SK-N-SH (cell line): ENCODE results near the gene PSMD1. TPM values are rescaled to one million over a fixed set of nuclear protein-coding genes. Genes with fewer than 3 reads are reported as not detected.

Experiments used
- CTCF ChIA-PET: fragments of 300-600, 350-600 bp; formaldehyde crosslinking; extraction: SDS; loops from one replicate; lab custom pipeline; 2021; lab: Yijun Ruan, JAX
- POLR2A ChIA-PET: fragments of 350-600 bp; sonication (Branson Sonifier 250); formaldehyde crosslinking; extraction: SDS; loops from one replicate; lab custom pipeline; 2020; ENCODE audit warnings: antibody characterized with exemption, inconsistent platforms; lab: Yijun Ruan, JAX
- DNase-seq: peaks from one replicate; pipeline ENCODE4 v3.0.0; 2012
- H2AFZ ChIP-seq: fragments of 200-600 bp; sonication (generic); 2 replicates; pipeline ENCODE4 v1.8.1; 2016; ENCODE audit warnings: antibody characterized with exemption, mild to moderate bottlenecking, low read depth
- H3F3A ChIP-seq: fragments of 200-600 bp; sonication (generic); replicated peaks from 2 replicates; pipeline ENCODE3; 2016; ENCODE audit warnings: antibody characterized with exemption, mild to moderate bottlenecking; ENCODE audit not compliant: insufficient read depth
- H3K27ac ChIP-seq, 2 experiments: fragments of 200-500 bp in 1 of 2; fragments of 200-600 bp in 1 of 2; sonication (Bioruptor generic) in 1 of 2; sonication (generic), shearing (Covaris generic) in 1 of 2; 2 replicates each; pipeline versions ENCODE4 v1.5.1 to v1.6.1; 2014 to 2016; ENCODE audit warnings: low read depth in 2 of 2, inconsistent platforms in 1 of 2, low read length in 1 of 2, mild to moderate bottlenecking in 1 of 2, mixed read lengths in 1 of 2
- H3K27me3 ChIP-seq: fragments of 200-600 bp; sonication (generic), shearing (Covaris generic); 2 replicates; pipeline ENCODE4 v1.6.1; 2016; ENCODE audit warnings: mixed run types; ENCODE audit not compliant: insufficient read depth
- H3K36me3 ChIP-seq, 2 experiments: fragments of 200-500 bp in 1 of 2; fragments of 200-600 bp in 1 of 2; sonication (Bioruptor generic) in 1 of 2; sonication (generic) in 1 of 2; replicated peaks in 1 of 2; 2 replicates each; pipeline versions ENCODE3 to v1.5.1; 2014 to 2016; ENCODE audit warnings: low read length in 1 of 2, mild to moderate bottlenecking in 1 of 2; ENCODE audit not compliant: insufficient read depth in 2 of 2, control insufficient read depth in 1 of 2
- H3K4me1 ChIP-seq, 2 experiments: fragments of 200-500 bp in 1 of 2; fragments of 200-600 bp in 1 of 2; sonication (Bioruptor generic) in 1 of 2; sonication (generic), shearing (Covaris generic) in 1 of 2; 2 replicates each; pipeline versions ENCODE4 v1.5.1 to v1.6.1; 2014 to 2016; ENCODE audit warnings: low read depth in 1 of 2, low read length in 1 of 2, mixed run types in 1 of 2; ENCODE audit not compliant: insufficient read depth in 2 of 2, control insufficient read depth in 1 of 2
- H3K4me2 ChIP-seq: fragments of 200-600 bp; sonication (generic), shearing (Covaris generic); 2 replicates; pipeline ENCODE4 v1.6.1; 2017; ENCODE audit warnings: mixed run types
- H3K4me3 ChIP-seq, 2 experiments: fragments of 200-500 bp in 1 of 2; fragments of 200-600 bp in 1 of 2; sonication (Bioruptor generic) in 1 of 2; sonication (generic), shearing (Covaris generic) in 1 of 2; 2 replicates each; pipeline versions ENCODE4 v1.5.1 to v1.8.1; 2014 to 2016; ENCODE audit warnings: low read depth in 2 of 2, inconsistent platforms in 1 of 2, low read length in 1 of 2, mild to moderate bottlenecking in 1 of 2, mixed read lengths in 1 of 2, moderate library complexity in 1 of 2
- H3K79me2 ChIP-seq: fragments of 200-600 bp; sonication (generic); 2 replicates; pipeline ENCODE4 v1.8.1; 2017; ENCODE audit warnings: mild to moderate bottlenecking; ENCODE audit not compliant: insufficient read depth
- H3K9ac ChIP-seq: fragments of 200-600 bp; sonication (generic); 2 replicates; pipeline ENCODE4 v1.6.1; 2017; ENCODE audit warnings: mixed run types
- H3K9me2 ChIP-seq: fragments of 200-600 bp; sonication (generic); 2 replicates; pipeline ENCODE4 v1.6.1; 2017; ENCODE audit warnings: mixed run types
- H3K9me3 ChIP-seq: fragments of 200-600 bp; sonication (generic); 2 replicates; pipeline ENCODE4 v1.6.1; 2017; ENCODE audit warnings: mixed run types, mild to moderate bottlenecking, moderate library complexity
- H4K20me1 ChIP-seq: fragments of 200-600 bp; sonication (generic); 2 replicates; pipeline ENCODE4 v1.6.1; 2017; ENCODE audit warnings: mild to moderate bottlenecking, mixed run types; ENCODE audit not compliant: insufficient read depth
- CHD2 ChIP-seq: fragments of 150-350 bp; IDR thresholded peaks from 2 replicates; pipeline ENCODE4 v1.6.1; 2018; ENCODE audit warnings: low read length; ENCODE audit not compliant: partially characterized antibody
- EZH2phosphoT487 ChIP-seq: fragments of 200-600 bp; sonication (generic); IDR thresholded peaks from 2 replicates; pipeline ENCODE4 v1.6.1; 2017; ENCODE audit warnings: low read depth, mixed run types, mild to moderate bottlenecking, antibody characterized with exemption, moderate library complexity, borderline replicate concordance
- FOXJ3 ChIP-seq: sonication (generic); formaldehyde crosslinking; IDR thresholded peaks from 2 replicates; pipeline ENCODE4 v1.5.1; 2020; ENCODE audit warnings: mild to moderate bottlenecking, missing genetic modification reagents
- GABPA ChIP-seq: IDR thresholded peaks from 2 replicates; pipeline ENCODE4 v1.4.0; 2012; ENCODE audit warnings: low read depth, mild to moderate bottlenecking
- JUND ChIP-seq: IDR thresholded peaks from 2 replicates; pipeline ENCODE4 v1.4.0; 2012
- MXI1 ChIP-seq: IDR thresholded peaks from 2 replicates; pipeline ENCODE4 v1.6.1; 2012; ENCODE audit warnings: mild to moderate bottlenecking, low read depth, low read length, improper control_type of control experiment
- NFIC ChIP-seq: IDR thresholded peaks from 2 replicates; pipeline ENCODE4 v1.4.0; 2012; ENCODE audit warnings: borderline replicate concordance
- NRF1 ChIP-seq: IDR thresholded peaks from 2 replicates; pipeline ENCODE4 v1.6.1; 2012; ENCODE audit warnings: low read depth, mild to moderate bottlenecking, low read length
- RAD21 ChIP-seq: IDR thresholded peaks from 2 replicates; pipeline ENCODE4 v1.6.1; 2012; ENCODE audit warnings: mild to moderate bottlenecking, low read length
- RCOR1 ChIP-seq: fragments of 150-350 bp; IDR thresholded peaks from 2 replicates; pipeline ENCODE4 v1.6.1; 2017; ENCODE audit warnings: antibody characterized with exemption, low read length
- RFX5 ChIP-seq: IDR thresholded peaks from 2 replicates; pipeline ENCODE4 v1.6.1; 2012; ENCODE audit warnings: mild to moderate bottlenecking, improper control_type of control experiment, low read length
- RXRA ChIP-seq: IDR thresholded peaks from 2 replicates; pipeline ENCODE4 v1.4.0; 2012; ENCODE audit warnings: low read depth, mild to moderate bottlenecking, borderline replicate concordance
- WGBS: methylation state at CpG from one replicate; pipeline ENCODE4 v1.1.6; 2017; ENCODE audit warnings: low lambda C conversion rate; 5-methylcytosine and 5-hydroxymethylcytosine counted together
- polyA plus RNA-seq, 3 experiments: library from polyadenylated mRNA; depleted of rRNA; stranded (reverse); fragments of >200 nt; gene quantifications; 2 replicates each; pipeline ENCODE4 v1.2.3, GENCODE V29; 2012
- TF ChIP-seq, protein P1 (sequence below): IDR thresholded peaks from 2 replicates; pipeline ENCODE4 v1.4.0; 2012; ENCODE audit warnings: low read depth, borderline replicate concordance
- TF ChIP-seq, protein P2 (sequence below): fragments of 150-350 bp; IDR thresholded peaks from 2 replicates; pipeline ENCODE4 v1.6.1; 2017; ENCODE audit warnings: antibody characterized with exemption, low read length, low read depth, borderline replicate concordance
- TF ChIP-seq, protein P3 (sequence below): fragments of 200-600 bp; sonication (generic); IDR thresholded peaks from 2 replicates; pipeline ENCODE4 v1.6.1; 2017; ENCODE audit warnings: antibody characterized with exemption, mild to moderate bottlenecking, moderate library complexity

PSMD1 gene
- polyA plus RNA-seq, 1 of the 3 experiments (the other 2 are of a cell fraction), result 92.3 TPM

DNA sequence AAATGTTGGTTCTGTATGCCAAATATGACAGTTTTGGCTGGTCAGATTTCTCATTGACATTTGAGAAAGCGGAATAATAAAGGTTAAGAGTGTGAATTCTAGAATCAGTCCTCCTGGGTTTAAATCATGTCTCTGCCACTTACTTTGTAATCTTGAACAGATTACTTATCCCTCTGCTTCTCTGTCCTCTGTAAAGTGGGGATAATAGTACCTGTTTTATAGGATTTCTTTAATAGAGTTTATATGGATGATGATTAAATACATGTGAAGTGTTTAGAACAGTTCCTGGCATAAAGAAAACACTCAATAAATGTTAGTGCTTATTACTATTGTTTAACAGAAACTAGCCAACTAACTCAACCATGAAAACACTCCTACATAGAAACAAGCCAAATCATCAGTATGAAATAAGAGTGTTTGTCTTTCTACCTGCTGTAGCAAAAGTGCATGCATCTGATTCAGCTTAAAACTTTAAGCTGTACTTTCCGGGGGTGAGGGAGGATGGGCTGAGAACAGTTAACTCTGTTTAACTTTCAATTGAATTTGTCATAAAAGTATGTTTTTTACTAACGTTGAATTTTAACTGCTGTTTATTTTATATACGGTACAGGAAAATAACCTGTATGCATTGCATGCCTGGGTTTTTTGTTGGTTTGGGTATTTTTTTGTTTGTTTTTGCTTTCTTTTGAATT is 61.4 kb downstream of the PSMD1 start:
- peaks cover 4 to 8% of the 10 kb centered on the region in 2 experiments; a peak in 2 of 4 replicates for H3K4me1 ChIP-seq
- TF ChIP-seq RFX5, result no peak
- TF ChIP-seq, protein P1, sequence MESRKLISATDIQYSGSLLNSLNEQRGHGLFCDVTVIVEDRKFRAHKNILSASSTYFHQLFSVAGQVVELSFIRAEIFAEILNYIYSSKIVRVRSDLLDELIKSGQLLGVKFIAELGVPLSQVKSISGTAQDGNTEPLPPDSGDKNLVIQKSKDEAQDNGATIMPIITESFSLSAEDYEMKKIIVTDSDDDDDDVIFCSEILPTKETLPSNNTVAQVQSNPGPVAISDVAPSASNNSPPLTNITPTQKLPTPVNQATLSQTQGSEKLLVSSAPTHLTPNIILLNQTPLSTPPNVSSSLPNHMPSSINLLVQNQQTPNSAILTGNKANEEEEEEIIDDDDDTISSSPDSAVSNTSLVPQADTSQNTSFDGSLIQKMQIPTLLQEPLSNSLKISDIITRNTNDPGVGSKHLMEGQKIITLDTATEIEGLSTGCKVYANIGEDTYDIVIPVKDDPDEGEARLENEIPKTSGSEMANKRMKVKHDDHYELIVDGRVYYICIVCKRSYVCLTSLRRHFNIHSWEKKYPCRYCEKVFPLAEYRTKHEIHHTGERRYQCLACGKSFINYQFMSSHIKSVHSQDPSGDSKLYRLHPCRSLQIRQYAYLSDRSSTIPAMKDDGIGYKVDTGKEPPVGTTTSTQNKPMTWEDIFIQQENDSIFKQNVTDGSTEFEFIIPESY, result no peak
- TF ChIP-seq NRF1, result no peak
- TF ChIP-seq, protein P2, sequence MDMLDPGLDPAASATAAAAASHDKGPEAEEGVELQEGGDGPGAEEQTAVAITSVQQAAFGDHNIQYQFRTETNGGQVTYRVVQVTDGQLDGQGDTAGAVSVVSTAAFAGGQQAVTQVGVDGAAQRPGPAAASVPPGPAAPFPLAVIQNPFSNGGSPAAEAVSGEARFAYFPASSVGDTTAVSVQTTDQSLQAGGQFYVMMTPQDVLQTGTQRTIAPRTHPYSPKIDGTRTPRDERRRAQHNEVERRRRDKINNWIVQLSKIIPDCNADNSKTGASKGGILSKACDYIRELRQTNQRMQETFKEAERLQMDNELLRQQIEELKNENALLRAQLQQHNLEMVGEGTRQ, result no peak
- TF ChIP-seq, protein P3, sequence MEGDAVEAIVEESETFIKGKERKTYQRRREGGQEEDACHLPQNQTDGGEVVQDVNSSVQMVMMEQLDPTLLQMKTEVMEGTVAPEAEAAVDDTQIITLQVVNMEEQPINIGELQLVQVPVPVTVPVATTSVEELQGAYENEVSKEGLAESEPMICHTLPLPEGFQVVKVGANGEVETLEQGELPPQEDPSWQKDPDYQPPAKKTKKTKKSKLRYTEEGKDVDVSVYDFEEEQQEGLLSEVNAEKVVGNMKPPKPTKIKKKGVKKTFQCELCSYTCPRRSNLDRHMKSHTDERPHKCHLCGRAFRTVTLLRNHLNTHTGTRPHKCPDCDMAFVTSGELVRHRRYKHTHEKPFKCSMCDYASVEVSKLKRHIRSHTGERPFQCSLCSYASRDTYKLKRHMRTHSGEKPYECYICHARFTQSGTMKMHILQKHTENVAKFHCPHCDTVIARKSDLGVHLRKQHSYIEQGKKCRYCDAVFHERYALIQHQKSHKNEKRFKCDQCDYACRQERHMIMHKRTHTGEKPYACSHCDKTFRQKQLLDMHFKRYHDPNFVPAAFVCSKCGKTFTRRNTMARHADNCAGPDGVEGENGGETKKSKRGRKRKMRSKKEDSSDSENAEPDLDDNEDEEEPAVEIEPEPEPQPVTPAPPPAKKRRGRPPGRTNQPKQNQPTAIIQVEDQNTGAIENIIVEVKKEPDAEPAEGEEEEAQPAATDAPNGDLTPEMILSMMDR, result no peak
- no peak for TF ChIP-seq RXRA
- TF ChIP-seq GABPA, result no peak
- TF ChIP-seq EZH2phosphoT487, result no peak
- TF ChIP-seq RCOR1, result no peak
- no peak for TF ChIP-seq JUND
- no peak for TF ChIP-seq CHD2
- TF ChIP-seq, all 33 proteins: peak for 0
- no peaks in the 10 kb centered on the region for H3K9me2 ChIP-seq
- no peaks in the 10 kb centered on the region for H3K27me3 ChIP-seq
- H3K4me3 ChIP-seq, result no peak overlapping the region
- ChIA-PET CTCF (no interaction called here), POLR2A (no interaction called here)
- H3K9me3 ChIP-seq, result no peaks in the 10 kb centered on the region
- WGBS, result 70% methylated on average over 4 of the region's 4 CpGs
- H3K79me2 ChIP-seq, result peaks cover 25% of the 10 kb centered on the region
- H2AFZ ChIP-seq, result no peak overlapping the region
- H3K9ac ChIP-seq, result no peak overlapping the region
- peaks cover 13 to 28% of the 10 kb centered on the region in 2 experiments for H3K36me3 ChIP-seq
- no peak overlapping the region for H3K27ac ChIP-seq
- peaks cover 13% of the 10 kb centered on the region for H3F3A ChIP-seq
- no peak for DNase-seq
- H4K20me1 ChIP-seq, result no peaks in the 10 kb centered on the region
- H3K4me2 ChIP-seq, result no peak overlapping the region

- WGBS, result 75% methylated on average over 2 of the region's 2 CpGs
- CTCF ChIA-PET, result interaction anchor here (0.9 to 2.3 kb wide), 4 partner anchors 14 to 333 kb away, joined by 3 to 15 read pairs (median 3); no protein-coding TSS in a partner anchor
- Histone ChIP-seq H3K9ac (no peak overlapping the region), H3K9me2 (no peaks in the 10 kb centered on the region), H3K9me3 (no peaks in the 10 kb centered on the region), H3K27ac (no peak overlapping the region), H3K27me3 (no peaks in the 10 kb centered on the region), H3K79me2 (peaks cover 22% of the 10 kb centered on the region), H3K4me1 (peaks cover 9 to 12% of the 10 kb centered on the region in 2 experiments; a peak in 3 of 4 replicates), H2AFZ (no peak overlapping the region), H3K4me2 (no peak overlapping the region), H4K20me1 (no peaks in the 10 kb centered on the region), H3K36me3 (peaks cover 10 to 23% of the 10 kb centered on the region in 2 experiments), H3K4me3 (no peak overlapping the region), H3F3A (peaks cover 13% of the 10 kb centered on the region)
- no peak for DNase-seq
- POLR2A ChIA-PET, result no interaction called here
- TF ChIP-seq NFIC, result no peak
- TF ChIP-seq FOXJ3 (CRISPR knock-in tag), result no peak
- TF ChIP-seq MXI1, result no peak
- TF ChIP-seq RAD21, result no peak
Measured at GRCh38 chr2:231118614-231118942, 61.9 kb downstream of the PSMD1 start.
